SK-N-MC (cell line): ENCODE results near the gene MAST2.
"Not testable (repeated sequence)": the region's sequence is repeated elsewhere in the genome, so short reads cannot be mapped to it uniquely, and the experiment has no call there.

Source experiments
- DNase-seq: peaks from one replicate; pipeline ENCODE4 v3.0.0-alpha.2; 2011; ENCODE audit warnings: low read depth, low spot score
- H3K27ac ChIP-seq: fragments of 200-600 bp; sonication (generic); 2 replicates; pipeline ENCODE4 v1.5.1; 2016; ENCODE audit warnings: mixed run types
- H3K36me3 ChIP-seq: fragments of 200-600 bp; sonication (generic); 2 replicates; pipeline ENCODE4 v1.6.1; 2017; ENCODE audit warnings: antibody characterized with exemption, low read length, mixed read lengths; ENCODE audit not compliant: insufficient read depth
- H3K4me3 ChIP-seq: fragments of 200-600 bp; sonication (generic); 2 replicates; pipeline ENCODE4 v1.5.1; 2016
- H3K9ac ChIP-seq: fragments of 200-600 bp; sonication (generic); 2 replicates; pipeline ENCODE4 v1.8.0; 2017; ENCODE audit warnings: mixed run types, mixed read lengths; ENCODE audit not compliant: insufficient read length
- H3K9me3 ChIP-seq: fragments of 200-600 bp; sonication (generic); 2 replicates; pipeline ENCODE4 v1.6.1; 2017; ENCODE audit warnings: low read depth, mild to moderate bottlenecking, antibody characterized with exemption, low read length, moderate library complexity, mixed read lengths
- EZH2 ChIP-seq: fragments of 200-600 bp; sonication (generic); IDR thresholded peaks from one replicate; pipeline ENCODE4 v1.6.1; 2017; ENCODE audit warnings: antibody characterized with exemption
- FOXP2 ChIP-seq: optimal IDR thresholded peaks from 2 replicates; pipeline ENCODE3; 2011; ENCODE audit warnings: mild to moderate bottlenecking, moderate library complexity; ENCODE audit not compliant: insufficient read depth; ENCODE audit errors: extremely low read length, control extremely low read depth
- POLR2AphosphoS5 ChIP-seq: IDR thresholded peaks from 2 replicates; pipeline ENCODE4 v1.6.1; 2012; ENCODE audit warnings: mild to moderate bottlenecking, low read depth, low read length, borderline replicate concordance

The MAST2 gene

GRCh38 chr1:45824607-45825006, 21.2 kb downstream of the MAST2 start:
- no peak overlapping the region for H3K4me3 ChIP-seq
- no peak for DNase-seq
- peaks cover 4% of the 10 kb centered on the region; the same call in 1 of the 2 replicates for H3K36me3 ChIP-seq
- no peak overlapping the region for H3K27ac ChIP-seq
- H3K9me3 ChIP-seq, result peaks cover 3% of the 10 kb centered on the region
- no peak for TF ChIP-seq POLR2AphosphoS5
- no peak for TF ChIP-seq EZH2
- TF ChIP-seq FOXP2, result no peak
- H3K9ac ChIP-seq, result no peak overlapping the region

- Histone ChIP-seq H3K4me3 (no peak overlapping the region), H3K9ac (no peak overlapping the region), H3K27ac (no peak overlapping the region), H3K9me3 (no peaks in the 10 kb centered on the region), H3K36me3 (no peaks in the 10 kb centered on the region; the same call in 1 of the 2 replicates)
- no peak for DNase-seq
- TF ChIP-seq FOXP2, result no peak
Observed at GRCh38 chr1:45827256-45827655, 23.8 kb downstream of the MAST2 start.

- Histone ChIP-seq H3K9ac (no peak overlapping the region), H3K27ac (no peak overlapping the region), H3K4me3 (no peak overlapping the region), H3K36me3 (no peaks in the 10 kb centered on the region; the same call in 1 of the 2 replicates), H3K9me3 (no peaks in the 10 kb centered on the region)
- TF ChIP-seq POLR2AphosphoS5 (no peak), EZH2 (no peak), FOXP2 (no peak)
- DNase-seq, result no peak
Observed at GRCh38 chr1:45828841-45829240, 25.4 kb downstream of the MAST2 start.

- Histone ChIP-seq H3K27ac (no peak overlapping the region), H3K9ac (no peak overlapping the region), H3K9me3 (no peaks in the 10 kb centered on the region), H3K4me3 (no peak overlapping the region), H3K36me3 (peaks cover 10% of the 10 kb centered on the region; the same call in 1 of the 2 replicates)
- no peak for DNase-seq
- TF ChIP-seq EZH2, result no peak
- TF ChIP-seq POLR2AphosphoS5, result no peak
- no peak for TF ChIP-seq FOXP2
Observed at GRCh38 chr1:45833361-45833760, 29.9 kb downstream of the MAST2 start.

GRCh38 chr1:45834689-45835088, 31.3 kb downstream of the MAST2 start:
- no peak overlapping the region for H3K27ac ChIP-seq
- peaks cover 10% of the 10 kb centered on the region; the same call in 1 of the 2 replicates for H3K36me3 ChIP-seq
- no peak for TF ChIP-seq EZH2
- no peak for TF ChIP-seq FOXP2
- no peak for TF ChIP-seq POLR2AphosphoS5

GRCh38 chr1:45836451-45836850, 33.0 kb downstream of the MAST2 start:
- TF ChIP-seq POLR2AphosphoS5 (no peak), FOXP2 (no peak), EZH2 (no peak)
- Histone ChIP-seq H3K27ac (no peak overlapping the region), H3K9ac (no peak overlapping the region), H3K36me3 (peaks cover 10% of the 10 kb centered on the region; the same call in 1 of the 2 replicates), H3K9me3 (no peaks in the 10 kb centered on the region), H3K4me3 (no peak overlapping the region)
- no peak for DNase-seq

More at GRCh38 chr1:45834689-45835088, 31.3 kb downstream of the MAST2 start:
- Histone ChIP-seq H3K9me3 (no peaks in the 10 kb centered on the region), H3K4me3 (no peak overlapping the region), H3K9ac (no peak overlapping the region)
- no peak for DNase-seq

GRCh38 chr1:45836861-45837260, 33.4 kb downstream of the MAST2 start:
- not testable (repeated sequence) for H3K9me3 ChIP-seq, H3K9ac ChIP-seq, H3K4me3 ChIP-seq, H3K27ac ChIP-seq, DNase-seq
- H3K36me3 ChIP-seq, result peaks cover 10% of the 10 kb centered on the region; the same call in 1 of the 2 replicates

GRCh38 chr1:45838322-45838721, 34.9 kb downstream of the MAST2 start:
- peaks cover 10% of the 10 kb centered on the region; the same call in 1 of the 2 replicates for H3K36me3 ChIP-seq
- not testable (repeated sequence) for H3K9ac ChIP-seq, DNase-seq, H3K27ac ChIP-seq, H3K9me3 ChIP-seq, H3K4me3 ChIP-seq

GRCh38 chr1:45840704-45841103, 37.3 kb downstream of the MAST2 start:
- TF ChIP-seq POLR2AphosphoS5 (no peak), EZH2 (no peak), FOXP2 (no peak)
- Histone ChIP-seq H3K4me3 (no peak overlapping the region), H3K9ac (no peak overlapping the region), H3K27ac (no peak overlapping the region), H3K9me3 (no peaks in the 10 kb centered on the region), H3K36me3 (no peaks in the 10 kb centered on the region)
- no peak for DNase-seq
